ENCODE data around the gene DLGAP3. TPM values are rescaled to one million over a fixed set of nuclear protein-coding genes. Genes with fewer than 3 reads are reported as not detected.

Gene DLGAP3
- total and polyA plus RNA-seq, 11 donors: 0.07 to 0.51 (median 0.10) TPM; not detected in 8

GRCh38 chr1:34925730-34926129, 3.7 kb downstream of the DLGAP3 start:
- Histone ChIP-seq H3K4me1 (peaks cover 0 to 17% (median 6%) of the 10 kb centered on the region in 12 donors), H3K27ac (no peak overlapping the region), H3K27me3 (peaks cover 24 to 90% (median 49%) of the 10 kb centered on the region in 9 donors), H3K4me3 (no peak overlapping the region), H3K9me3 (no peaks in the 10 kb centered on the region), H3K36me3 (no peaks in the 10 kb centered on the region)
- TF ChIP-seq POLR2A (IDR thresholded peaks at IDR 0.05) (no peak), CTCF (IDR thresholded peaks at IDR 0.05) (no peak)
- intact Hi-C loops (cut with DNase I): no loop called here
- no peak for ATAC-seq
- 70 to 83% (median 77%) methylated on average over 2 of the region's 2 CpGs for WGBS, 4 donors
- no peak for DNase-seq

GRCh38 chr1:34924759-34925555, 4.5 kb downstream of the DLGAP3 start:
- 3 to 5% (median 3%) methylated on average over 13 to 16 of the region's 16 CpGs for WGBS, 4 donors

GRCh38 chr1:34923490-34923889, 6.0 kb downstream of the DLGAP3 start:
- Histone ChIP-seq H3K9me3 (no peaks in the 10 kb centered on the region), H3K4me1 (peaks cover 0 to 7% (median 0%) of the 10 kb centered on the region in 12 donors), H3K36me3 (no peaks in the 10 kb centered on the region), H3K27ac (no peak overlapping the region), H3K27me3 (peaks cover 9 to 86% (median 32%) of the 10 kb centered on the region in 9 donors), H3K4me3 (no peak overlapping the region)
- TF ChIP-seq POLR2A (IDR thresholded peaks at IDR 0.05) (no peak), CTCF (IDR thresholded peaks at IDR 0.05) (no peak)
- ATAC-seq (no peak), DNase-seq (no peak)
- intact Hi-C loops (cut with DNase I): no loop called here

More at GRCh38 chr1:34924759-34925555, 4.5 kb downstream of the DLGAP3 start:
- H3K36me3 ChIP-seq: no peaks in the 10 kb centered on the region
- no peak for TF ChIP-seq CTCF (IDR thresholded peaks at IDR 0.05)
- no peak for TF ChIP-seq POLR2A (IDR thresholded peaks at IDR 0.05)
- no peak overlapping the region for H3K4me3 ChIP-seq
- DNase-seq (peak; percentile 60 to 82 (median 67)), ATAC-seq (peak; percentile 61 to 81 (median 73))
- no peak overlapping the region for H3K27ac ChIP-seq
- intact Hi-C loops (cut with DNase I): no loop called here
- H3K9me3 ChIP-seq: no peaks in the 10 kb centered on the region
- peaks cover 0 to 14% (median 5%) of the 10 kb centered on the region in 12 donors for H3K4me1 ChIP-seq
- peaks cover 17 to 88% (median 42%) of the 10 kb centered on the region in 9 donors for H3K27me3 ChIP-seq

GRCh38 chr1:34918977-34919561, 10.4 kb downstream of the DLGAP3 start:
- intact Hi-C loops (cut with DNase I): no loop called here
- ATAC-seq (peak in 3 of 4 donors; percentile 44 to 48 (median 45)), DNase-seq (peak in 1 of 5 donors; percentile 44)
- Histone ChIP-seq H3K4me1 (peaks cover 0 to 7% (median 0%) of the 10 kb centered on the region in 12 donors), H3K4me3 (no peak overlapping the region), H3K9me3 (no peaks in the 10 kb centered on the region), H3K27me3 (peaks cover 0 to 48% (median 12%) of the 10 kb centered on the region in 9 donors), H3K27ac (no peak overlapping the region), H3K36me3 (no peaks in the 10 kb centered on the region)
- TF ChIP-seq CTCF (IDR thresholded peaks at IDR 0.05): no peak
- no peak for TF ChIP-seq POLR2A (IDR thresholded peaks at IDR 0.05)
- 7 to 20% (median 11%) methylated on average over 5 to 14 of the region's 14 CpGs for WGBS, 4 donors

Data from heart left ventricle (tissue), 16 donors.